ENCODE data around the gene REL. TPM values are rescaled to one million over a fixed set of nuclear protein-coding genes. Genes with fewer than 3 reads are reported as not detected.

Gene REL
- total RNA-seq, 1 donor from 2014 or later = 29.1 TPM

- intact Hi-C loops (cut with DNase I) = no loop called here
- no peak for ATAC-seq
These were observed 85.4 kb downstream of the REL start for GRCh38 chr2:60966507-60967405.

GRCh38 chr2:60972889-60973656 lies 91.7 kb downstream of the REL start:
- no peaks in the 10 kb centered on the region for H3K9me3 ChIP-seq
- H3K27ac ChIP-seq = no peak overlapping the region
- DNase-seq (no peak), ATAC-seq (peak; percentile 34)
- no peak for TF ChIP-seq CTCF (IDR thresholded peaks at IDR 0.05)
- H3K36me3 ChIP-seq = no peaks in the 10 kb centered on the region
- no peaks in the 10 kb centered on the region for H3K27me3 ChIP-seq
- intact Hi-C loops (cut with DNase I) = no loop called here
- H3K4me3 ChIP-seq = no peak overlapping the region
- no peaks in the 10 kb centered on the region for H3K4me1 ChIP-seq

More at GRCh38 chr2:60966507-60967405, 85.4 kb downstream of the REL start:
- H3K4me1 ChIP-seq = no peaks in the 10 kb centered on the region
- H3K4me3 ChIP-seq = no peak overlapping the region
- no peaks in the 10 kb centered on the region for H3K36me3 ChIP-seq
- TF ChIP-seq CTCF (IDR thresholded peaks at IDR 0.05) = no peak
- H3K27me3 ChIP-seq = no peaks in the 10 kb centered on the region
- DNase-seq = no peak
- H3K9me3 ChIP-seq = no peaks in the 10 kb centered on the region
- H3K27ac ChIP-seq = no peak overlapping the region

- peak; percentile 15 for ATAC-seq
- intact Hi-C loops (cut with DNase I) = no loop called here
- Histone ChIP-seq H3K4me1 (no peaks in the 10 kb centered on the region), H3K27me3 (no peaks in the 10 kb centered on the region), H3K27ac (no peak overlapping the region), H3K36me3 (no peaks in the 10 kb centered on the region), H3K4me3 (no peak overlapping the region), H3K9me3 (no peaks in the 10 kb centered on the region)
- TF ChIP-seq CTCF (IDR thresholded peaks at IDR 0.05) = no peak
- no peak for DNase-seq
These were observed 92.3 kb downstream of the REL start for GRCh38 chr2:60973705-60974104.

GRCh38 chr2:60974652-60975051 lies 93.3 kb downstream of the REL start:
- intact Hi-C loops (cut with DNase I) = no loop called here
- Histone ChIP-seq H3K9me3 (no peaks in the 10 kb centered on the region), H3K4me1 (no peaks in the 10 kb centered on the region), H3K4me3 (no peak overlapping the region), H3K36me3 (no peaks in the 10 kb centered on the region), H3K27ac (no peak overlapping the region), H3K27me3 (no peaks in the 10 kb centered on the region)
- TF ChIP-seq CTCF (IDR thresholded peaks at IDR 0.05) = no peak
- ATAC-seq (no peak), DNase-seq (no peak)

Other genes with a start within 250 kb of the REL start
- 13.3 TPM for gene PAPOLG, start 125.3 kb upstream of the REL start, total RNA-seq
- gene PEX13, start 136.1 kb downstream of the REL start, total RNA-seq = 26.9 TPM
- gene PUS10, start 136.7 kb downstream of the REL start, total RNA-seq = 8.9 TPM
- 11.1 TPM for gene SANBR, start 184.3 kb downstream of the REL start, total RNA-seq